AG20443 (cell line): Measurements from ENCODE around the gene MUC2.

Source experiments
- DNase-seq: peaks from one replicate; pipeline ENCODE4 v3.0.0; 2012; ENCODE audit warnings: low spot score, mixed read lengths

MUC2 gene

GRCh38 chr11:1121813-1122663, 47.4 kb downstream of the MUC2 start:
- peak; percentile 73 for DNase-seq

DNA sequence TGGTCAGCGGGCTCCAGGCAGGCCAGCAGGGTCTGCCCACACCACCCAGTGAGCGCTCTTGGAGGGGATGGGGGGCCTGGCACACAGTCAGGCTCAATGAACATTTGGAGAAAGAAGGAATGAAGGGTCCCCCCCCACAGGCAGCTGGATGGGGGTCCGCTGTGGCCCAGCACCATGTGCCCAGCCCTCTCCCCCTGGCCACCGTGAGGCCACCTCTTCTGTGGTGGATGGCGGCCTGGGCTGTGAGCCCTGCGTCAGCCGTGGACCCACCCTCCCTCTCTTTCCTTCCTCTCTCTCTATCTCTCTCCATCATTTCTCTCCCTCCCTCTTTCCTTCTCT, 48.0 kb downstream of the MUC2 start:
- no peak for DNase-seq

DNA sequence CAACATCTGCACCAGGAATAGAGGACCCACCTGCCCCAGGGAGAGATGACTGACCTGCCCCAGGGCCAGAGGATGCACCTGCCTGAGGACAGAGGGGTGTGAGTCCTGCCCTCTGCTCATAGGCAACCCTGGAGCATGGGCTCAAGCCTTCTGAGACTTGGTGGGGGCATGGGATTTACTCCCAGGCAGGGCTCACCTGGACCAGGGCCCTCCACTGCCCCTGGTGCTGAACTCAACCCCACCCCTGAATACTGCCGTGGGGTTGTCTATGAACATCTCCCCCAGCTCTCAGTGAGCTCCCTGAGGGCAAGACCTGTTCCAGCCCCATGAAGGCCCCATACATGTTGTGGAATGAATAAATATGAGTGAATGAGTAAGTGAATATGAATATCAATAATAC, 49.3 kb downstream of the MUC2 start:
- DNase-seq, result no peak
